CD4-positive, alpha-beta T cell (primary cell): ENCODE measurements around the gene PTGER3. TPM values are rescaled to one million over a fixed set of nuclear protein-coding genes. Genes with fewer than 3 reads are reported as not detected.

Experiments
- ATAC-seq: fragments of 200-7000 bp; cut with Tn5 transposase; one replicate; pipeline ENCODE4 v1.10.0; 2022; ENCODE audit warnings: mild to moderate bottlenecking; ENCODE audit not compliant: poor library complexity
- CTCF ChIA-PET: fragments of 350-600 bp; sonication (Branson Sonifier 250); formaldehyde crosslinking; loops from one replicate; lab custom pipeline; 2021; ENCODE audit warnings: antibody characterized with exemption, inconsistent platforms; lab: Charles Lee
- POLR2A ChIA-PET: fragments of 350-600 bp; sonication (Branson Sonifier 250); formaldehyde crosslinking; loops from one replicate; lab custom pipeline; 2021; ENCODE audit warnings: antibody characterized with exemption, inconsistent platforms; lab: Charles Lee
- DNase-seq, 14 experiments: peaks; one replicate each; pipeline ENCODE4 v3.0.0-alpha.2; 2013 to 2020; ENCODE audit warnings: mixed read lengths in 2 of 14
- H3K27ac ChIP-seq, 2 donors: one replicate each; pipeline versions ENCODE4 v1.5.1 to v1.7.0; 2013; ENCODE audit warnings: low read length in 2 of 2, low read depth in 1 of 2, mild to moderate bottlenecking in 1 of 2
- H3K27me3 ChIP-seq, 2 experiments: 1 replicate in 1 of 2; 2 replicates in 1 of 2; pipeline versions ENCODE4 v1.6.1 to v1.7.0; 2013; ENCODE audit warnings: low read length in 2 of 2, control low read depth in 1 of 2, mild to moderate bottlenecking in 1 of 2, moderate library complexity in 1 of 2; ENCODE audit not compliant: insufficient read depth in 2 of 2, control insufficient read depth in 1 of 2
- H3K36me3 ChIP-seq: one replicate; pipeline ENCODE4 v1.6.1; 2013; ENCODE audit warnings: low read length, control low read depth; ENCODE audit not compliant: insufficient read depth
- H3K4me1 ChIP-seq: one replicate; pipeline ENCODE4 v1.6.1; 2013; ENCODE audit warnings: low read length, control low read depth; ENCODE audit not compliant: insufficient read depth
- H3K4me3 ChIP-seq: one replicate; pipeline ENCODE4 v1.5.1; 2013; ENCODE audit warnings: mild to moderate bottlenecking, low read length, moderate library complexity
- H3K9me3 ChIP-seq, 2 experiments: 1 replicate in 1 of 2; 2 replicates in 1 of 2; pipeline versions ENCODE4 v1.6.1 to v1.7.0; 2013; ENCODE audit warnings: low read length in 2 of 2, mild to moderate bottlenecking in 2 of 2, control low read depth in 1 of 2, moderate library complexity in 1 of 2; ENCODE audit not compliant: control insufficient read depth in 1 of 2, insufficient read depth in 1 of 2
- H3K27ac Mint-ChIP-seq: one replicate; pipeline ENCODE4 v1.8.0; 2020; ENCODE audit warnings: mixed read lengths
- H3K27me3 Mint-ChIP-seq: one replicate; pipeline ENCODE4 v1.8.0; 2021; ENCODE audit warnings: mixed read lengths
- H3K36me3 Mint-ChIP-seq: one replicate; pipeline ENCODE4 v1.8.0; 2021; ENCODE audit warnings: low read depth, mixed read lengths
- H3K4me1 Mint-ChIP-seq: one replicate; pipeline ENCODE4 v1.8.0; 2021; ENCODE audit warnings: low read depth, mixed read lengths
- H3K4me3 Mint-ChIP-seq: one replicate; pipeline ENCODE4 v1.8.0; 2020; ENCODE audit warnings: mild to moderate bottlenecking, mixed read lengths
- H3K9me3 Mint-ChIP-seq: one replicate; pipeline ENCODE4 v1.8.0; 2020; ENCODE audit warnings: mixed read lengths
- CTCF ChIP-seq: fragments of 200-600 bp; IDR thresholded peaks from one replicate; pipeline ENCODE4 v1.8.0; 2022; ENCODE audit warnings: antibody characterized with exemption, mild to moderate bottlenecking
- intact Hi-C, 2 experiments: fragments of 100-400 bp; cut with DNase I in 1 of 2; cut with micrococcal nuclease in 1 of 2; formaldehyde crosslinking; loops; one replicate each; pipeline versions ENCODE4 v1.15.1 to v1.9.0; 2023 to 2025; cut with DNase I, micrococcal nuclease
- polyA plus RNA-seq, 2 donors: library from polyadenylated mRNA; unstranded; fragments of 120-200 nt; gene quantifications; one replicate each; pipeline ENCODE4 v1.2.1, GENCODE V29; 2013
- total RNA-seq, 174 experiments: library from RNA in 2 of 174; stranded (reverse) in 2 of 174; gene quantifications; one replicate each; pipeline ENCODE4 v1.2.3 and lab custom pipeline; 2021 to 2026

Gene PTGER3
- not detected for total RNA-seq
- polyA plus RNA-seq (2013, experiment 1 of 2) = 0.16 TPM
- 0.08 TPM for polyA plus RNA-seq (2013, experiment 2 of 2)
- 0 to 4.1 (median 0.27) reads per million in 172 experiments for total RNA-seq (lab: John Stamatoyannopoulos, UW)

GRCh38 chr1:71047635-71048607 is at the start of gene PTGER3:
Gene PTGER3, minus strand, starts transcription at chr1:71047816. Its CDS starts 239 bp downstream, at chr1:71047577.
- H3K27ac Mint-ChIP-seq = no peak within 1 kb of the TSS
- CTCF ChIA-PET = interaction anchor here (1.3 kb wide), 1 partner anchor 33 kb away, joined by 4 read pairs; the partner anchor contains the start of gene ZRANB2
- intact Hi-C loops = loop anchor here (2.0 to 5.0 kb wide), 3 partner anchors 33 to 521 kb away; partner anchors contain the start of gene ZRANB2 (in 1 of the 2)
- Histone ChIP-seq H3K36me3 (no peaks in the 10 kb centered on the region), H3K4me3 (peak within 1 kb of the TSS; percentile 55), H3K4me1 (peaks cover 19% of the 10 kb centered on the region), H3K27ac (no peak within 1 kb of the TSS), H3K9me3 (peaks cover 0 to 16% of the 10 kb centered on the region in 2 experiments), H3K27me3 (peaks cover 29 to 40% of the 10 kb centered on the region in 2 experiments)
- no peak for TF ChIP-seq CTCF
- peak within 1 kb of the TSS; percentile 85 for H3K4me3 Mint-ChIP-seq
- H3K4me1 Mint-ChIP-seq = peaks cover 22% of the 10 kb centered on the region
- DNase-seq = peak in 9 of 14 experiments; percentile 25 to 64 (median 48)
- H3K36me3 Mint-ChIP-seq = no peaks in the 10 kb centered on the region
- ATAC-seq = peak; percentile 48
- H3K9me3 Mint-ChIP-seq = no peaks in the 10 kb centered on the region
- POLR2A ChIA-PET = interaction anchor here (1.4 kb wide), 1 partner anchor 34 kb away, joined by 4 read pairs; no protein-coding TSS in a partner anchor
- H3K27me3 Mint-ChIP-seq = peaks cover 47% of the 10 kb centered on the region

GRCh38 chr1:71094913-71095312 is 47.3 kb upstream of the PTGER3 start:
- H3K27me3 ChIP-seq = no peaks in the 10 kb centered on the region
- DNase-seq = no peak
- H3K36me3 ChIP-seq = no peaks in the 10 kb centered on the region
- intact Hi-C loops = no loop called here
- ChIA-PET CTCF (interaction anchor here (1.6 kb wide), 1 partner anchor 10 kb away, joined by 3 read pairs; no protein-coding TSS in a partner anchor), POLR2A (no interaction called here)
- no peak for ATAC-seq
- Mint-ChIP-seq H3K9me3 (no peaks in the 10 kb centered on the region), H3K4me1 (no peaks in the 10 kb centered on the region), H3K36me3 (no peaks in the 10 kb centered on the region), H3K27me3 (peaks cover 9% of the 10 kb centered on the region), H3K27ac (no peak overlapping the region), H3K4me3 (no peak overlapping the region)
- no peak overlapping the region for H3K27ac ChIP-seq
- no peaks in the 10 kb centered on the region for H3K9me3 ChIP-seq
- no peak for TF ChIP-seq CTCF
- H3K4me3 ChIP-seq = no peak overlapping the region
- no peaks in the 10 kb centered on the region for H3K4me1 ChIP-seq

- POLR2A ChIA-PET = no interaction called here
- ATAC-seq (no peak), DNase-seq (no peak)
- peaks cover 16% of the 10 kb centered on the region for H3K27me3 Mint-ChIP-seq
- Histone ChIP-seq H3K27me3 (no peaks in the 10 kb centered on the region), H3K9me3 (no peaks in the 10 kb centered on the region), H3K36me3 (no peaks in the 10 kb centered on the region), H3K4me1 (no peaks in the 10 kb centered on the region), H3K27ac (no peak overlapping the region), H3K4me3 (no peak overlapping the region)
- CTCF ChIA-PET = interaction anchor here (0.7 kb wide), 1 partner anchor 24 kb away, joined by 3 read pairs; no protein-coding TSS in a partner anchor
- no peak overlapping the region for H3K27ac Mint-ChIP-seq
- H3K4me1 Mint-ChIP-seq = no peaks in the 10 kb centered on the region
- H3K9me3 Mint-ChIP-seq = no peaks in the 10 kb centered on the region
- no peak for TF ChIP-seq CTCF
- no peak overlapping the region for H3K4me3 Mint-ChIP-seq
- H3K36me3 Mint-ChIP-seq = no peaks in the 10 kb centered on the region
- intact Hi-C loops = no loop called here
These were observed 46.3 kb upstream of the PTGER3 start for GRCh38 chr1:71093938-71094337.
